Measurements from ENCODE around the gene SCUBE1. TPM values are rescaled to one million over a fixed set of nuclear protein-coding genes. Genes with fewer than 3 reads are reported as not detected.

Gene SCUBE1
- total and polyA plus RNA-seq, 2 experiments from 2014 or later = 0.81 to 3.2 TPM

DNA sequence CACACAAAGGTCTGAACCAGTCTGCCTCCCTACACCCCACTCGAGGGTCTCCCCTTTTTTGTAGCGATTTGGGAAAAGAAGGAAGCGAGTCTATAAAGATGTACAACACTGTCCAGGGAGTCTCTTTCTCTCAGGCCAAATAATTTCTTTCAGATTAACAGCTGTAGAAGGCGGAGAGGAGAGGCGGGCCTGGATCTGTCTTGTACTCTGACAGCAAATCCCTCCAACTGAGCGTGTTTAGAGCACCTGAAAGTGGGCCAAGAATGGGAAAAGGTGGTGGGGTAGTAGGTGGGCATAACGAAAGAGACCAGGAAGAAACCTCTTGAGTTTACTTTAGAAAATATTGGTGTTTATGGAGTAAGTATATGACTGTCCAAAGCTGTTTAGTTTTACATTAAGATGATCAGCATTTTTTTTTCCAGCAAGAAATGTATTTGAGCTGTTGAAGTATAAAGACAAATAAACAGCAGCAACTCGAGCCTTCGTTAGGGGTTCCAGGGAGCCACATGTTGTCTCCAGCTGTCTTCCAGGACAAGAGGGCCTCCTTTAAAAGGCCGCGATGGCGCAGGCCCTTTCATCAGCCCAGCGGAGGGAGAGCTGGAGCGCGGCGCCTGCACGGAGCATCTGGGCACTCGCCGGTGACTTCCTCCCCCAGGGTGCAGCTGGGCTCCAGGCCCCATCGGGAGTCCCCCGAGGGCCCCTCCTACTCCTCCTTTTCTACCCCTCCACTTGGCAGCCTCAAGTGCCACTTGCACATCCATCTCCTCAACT lies 34.9 kb downstream of the SCUBE1 start:
- Mint-ChIP-seq H3K36me3 (ENCODE audit: low read depth) (no peaks in the 10 kb centered on the region; the same call in 2 of the 3 replicates), H3K9me3 (no peaks in the 10 kb centered on the region; the same call in 1 of the 3 replicates), H3K27me3 (ENCODE audit: insufficient read depth, low read depth, poor library complexity) (peaks cover 5% of the 10 kb centered on the region), H3K4me1 (peaks cover 12% of the 10 kb centered on the region), H3K4me3 (no peak overlapping the region), H3K27ac (no peak overlapping the region)
- Histone ChIP-seq H3K4me2 (no peak overlapping the region), H3K27me3 (ENCODE audit: insufficient read depth) (no peaks in the 10 kb centered on the region), H4K20me1 (replicated peaks; ENCODE audit: insufficient read depth) (no peaks in the 10 kb centered on the region), H3K9me2 (ENCODE audit: insufficient read depth) (no peaks in the 10 kb centered on the region), H3K4me3 (no peak overlapping the region), H3K4me1 (ENCODE audit: insufficient read depth) (no peaks in the 10 kb centered on the region), H3K36me3 (ENCODE audit: insufficient read depth) (no peaks in the 10 kb centered on the region), H3K27ac (ENCODE audit: low read depth) (no peak overlapping the region), H3F3A (replicated peaks; ENCODE audit: low read depth) (no peaks in the 10 kb centered on the region), H3K79me2 (replicated peaks; ENCODE audit: insufficient read depth) (no peaks in the 10 kb centered on the region), H2AFZ (peak overlapping the region; percentile 63; the same call in 1 of the 2 replicates)
- peak; percentile 34 for DNase-seq (ENCODE audit: low spot score)
- ATAC-seq = peak; percentile 42
- TF ChIP-seq NANOG (IDR thresholded peaks at IDR 0.05; ENCODE audit: borderline replicate concordance) (no peak), EZH2 (IDR thresholded peaks at IDR 0.05; ENCODE audit: low read depth, unreplicated experiment) (no peak), STAT1 (IDR thresholded peaks at IDR 0.05; ENCODE audit: unreplicated experiment) (no peak), EZH2phosphoT487 (IDR thresholded peaks at IDR 0.05; ENCODE audit: unreplicated experiment) (no peak), POLR2AphosphoS5 (IDR thresholded peaks at IDR 0.05; ENCODE audit: low read depth) (no peak), ZNF331 (CRISPR knock-in tag; IDR thresholded peaks at IDR 0.05; ENCODE audit: low read depth) (no peak), CREB1 (CRISPR knock-in tag; IDR thresholded peaks at IDR 0.05; ENCODE audit: low read depth) (no peak), JUNB (IDR thresholded peaks at IDR 0.05; ENCODE audit: unreplicated experiment) (no peak), ZNF114 (CRISPR knock-in tag; IDR thresholded peaks at IDR 0.05) (no peak)
- TF ChIP-seq, protein P1, sequence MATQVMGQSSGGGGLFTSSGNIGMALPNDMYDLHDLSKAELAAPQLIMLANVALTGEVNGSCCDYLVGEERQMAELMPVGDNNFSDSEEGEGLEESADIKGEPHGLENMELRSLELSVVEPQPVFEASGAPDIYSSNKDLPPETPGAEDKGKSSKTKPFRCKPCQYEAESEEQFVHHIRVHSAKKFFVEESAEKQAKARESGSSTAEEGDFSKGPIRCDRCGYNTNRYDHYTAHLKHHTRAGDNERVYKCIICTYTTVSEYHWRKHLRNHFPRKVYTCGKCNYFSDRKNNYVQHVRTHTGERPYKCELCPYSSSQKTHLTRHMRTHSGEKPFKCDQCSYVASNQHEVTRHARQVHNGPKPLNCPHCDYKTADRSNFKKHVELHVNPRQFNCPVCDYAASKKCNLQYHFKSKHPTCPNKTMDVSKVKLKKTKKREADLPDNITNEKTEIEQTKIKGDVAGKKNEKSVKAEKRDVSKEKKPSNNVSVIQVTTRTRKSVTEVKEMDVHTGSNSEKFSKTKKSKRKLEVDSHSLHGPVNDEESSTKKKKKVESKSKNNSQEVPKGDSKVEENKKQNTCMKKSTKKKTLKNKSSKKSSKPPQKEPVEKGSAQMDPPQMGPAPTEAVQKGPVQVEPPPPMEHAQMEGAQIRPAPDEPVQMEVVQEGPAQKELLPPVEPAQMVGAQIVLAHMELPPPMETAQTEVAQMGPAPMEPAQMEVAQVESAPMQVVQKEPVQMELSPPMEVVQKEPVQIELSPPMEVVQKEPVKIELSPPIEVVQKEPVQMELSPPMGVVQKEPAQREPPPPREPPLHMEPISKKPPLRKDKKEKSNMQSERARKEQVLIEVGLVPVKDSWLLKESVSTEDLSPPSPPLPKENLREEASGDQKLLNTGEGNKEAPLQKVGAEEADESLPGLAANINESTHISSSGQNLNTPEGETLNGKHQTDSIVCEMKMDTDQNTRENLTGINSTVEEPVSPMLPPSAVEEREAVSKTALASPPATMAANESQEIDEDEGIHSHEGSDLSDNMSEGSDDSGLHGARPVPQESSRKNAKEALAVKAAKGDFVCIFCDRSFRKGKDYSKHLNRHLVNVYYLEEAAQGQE (IDR thresholded peaks at IDR 0.05; ENCODE audit: unreplicated experiment) = no peak
- TF ChIP-seq, protein P2, sequence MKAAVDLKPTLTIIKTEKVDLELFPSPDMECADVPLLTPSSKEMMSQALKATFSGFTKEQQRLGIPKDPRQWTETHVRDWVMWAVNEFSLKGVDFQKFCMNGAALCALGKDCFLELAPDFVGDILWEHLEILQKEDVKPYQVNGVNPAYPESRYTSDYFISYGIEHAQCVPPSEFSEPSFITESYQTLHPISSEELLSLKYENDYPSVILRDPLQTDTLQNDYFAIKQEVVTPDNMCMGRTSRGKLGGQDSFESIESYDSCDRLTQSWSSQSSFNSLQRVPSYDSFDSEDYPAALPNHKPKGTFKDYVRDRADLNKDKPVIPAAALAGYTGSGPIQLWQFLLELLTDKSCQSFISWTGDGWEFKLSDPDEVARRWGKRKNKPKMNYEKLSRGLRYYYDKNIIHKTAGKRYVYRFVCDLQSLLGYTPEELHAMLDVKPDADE (IDR thresholded peaks at IDR 0.05) = no peak
- TF ChIP-seq, protein P3, sequence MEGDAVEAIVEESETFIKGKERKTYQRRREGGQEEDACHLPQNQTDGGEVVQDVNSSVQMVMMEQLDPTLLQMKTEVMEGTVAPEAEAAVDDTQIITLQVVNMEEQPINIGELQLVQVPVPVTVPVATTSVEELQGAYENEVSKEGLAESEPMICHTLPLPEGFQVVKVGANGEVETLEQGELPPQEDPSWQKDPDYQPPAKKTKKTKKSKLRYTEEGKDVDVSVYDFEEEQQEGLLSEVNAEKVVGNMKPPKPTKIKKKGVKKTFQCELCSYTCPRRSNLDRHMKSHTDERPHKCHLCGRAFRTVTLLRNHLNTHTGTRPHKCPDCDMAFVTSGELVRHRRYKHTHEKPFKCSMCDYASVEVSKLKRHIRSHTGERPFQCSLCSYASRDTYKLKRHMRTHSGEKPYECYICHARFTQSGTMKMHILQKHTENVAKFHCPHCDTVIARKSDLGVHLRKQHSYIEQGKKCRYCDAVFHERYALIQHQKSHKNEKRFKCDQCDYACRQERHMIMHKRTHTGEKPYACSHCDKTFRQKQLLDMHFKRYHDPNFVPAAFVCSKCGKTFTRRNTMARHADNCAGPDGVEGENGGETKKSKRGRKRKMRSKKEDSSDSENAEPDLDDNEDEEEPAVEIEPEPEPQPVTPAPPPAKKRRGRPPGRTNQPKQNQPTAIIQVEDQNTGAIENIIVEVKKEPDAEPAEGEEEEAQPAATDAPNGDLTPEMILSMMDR (conservative IDR thresholded peaks at IDR 0.05; ENCODE audit: low read depth in 2 of 2) = no peak
- TF ChIP-seq, protein P4, sequence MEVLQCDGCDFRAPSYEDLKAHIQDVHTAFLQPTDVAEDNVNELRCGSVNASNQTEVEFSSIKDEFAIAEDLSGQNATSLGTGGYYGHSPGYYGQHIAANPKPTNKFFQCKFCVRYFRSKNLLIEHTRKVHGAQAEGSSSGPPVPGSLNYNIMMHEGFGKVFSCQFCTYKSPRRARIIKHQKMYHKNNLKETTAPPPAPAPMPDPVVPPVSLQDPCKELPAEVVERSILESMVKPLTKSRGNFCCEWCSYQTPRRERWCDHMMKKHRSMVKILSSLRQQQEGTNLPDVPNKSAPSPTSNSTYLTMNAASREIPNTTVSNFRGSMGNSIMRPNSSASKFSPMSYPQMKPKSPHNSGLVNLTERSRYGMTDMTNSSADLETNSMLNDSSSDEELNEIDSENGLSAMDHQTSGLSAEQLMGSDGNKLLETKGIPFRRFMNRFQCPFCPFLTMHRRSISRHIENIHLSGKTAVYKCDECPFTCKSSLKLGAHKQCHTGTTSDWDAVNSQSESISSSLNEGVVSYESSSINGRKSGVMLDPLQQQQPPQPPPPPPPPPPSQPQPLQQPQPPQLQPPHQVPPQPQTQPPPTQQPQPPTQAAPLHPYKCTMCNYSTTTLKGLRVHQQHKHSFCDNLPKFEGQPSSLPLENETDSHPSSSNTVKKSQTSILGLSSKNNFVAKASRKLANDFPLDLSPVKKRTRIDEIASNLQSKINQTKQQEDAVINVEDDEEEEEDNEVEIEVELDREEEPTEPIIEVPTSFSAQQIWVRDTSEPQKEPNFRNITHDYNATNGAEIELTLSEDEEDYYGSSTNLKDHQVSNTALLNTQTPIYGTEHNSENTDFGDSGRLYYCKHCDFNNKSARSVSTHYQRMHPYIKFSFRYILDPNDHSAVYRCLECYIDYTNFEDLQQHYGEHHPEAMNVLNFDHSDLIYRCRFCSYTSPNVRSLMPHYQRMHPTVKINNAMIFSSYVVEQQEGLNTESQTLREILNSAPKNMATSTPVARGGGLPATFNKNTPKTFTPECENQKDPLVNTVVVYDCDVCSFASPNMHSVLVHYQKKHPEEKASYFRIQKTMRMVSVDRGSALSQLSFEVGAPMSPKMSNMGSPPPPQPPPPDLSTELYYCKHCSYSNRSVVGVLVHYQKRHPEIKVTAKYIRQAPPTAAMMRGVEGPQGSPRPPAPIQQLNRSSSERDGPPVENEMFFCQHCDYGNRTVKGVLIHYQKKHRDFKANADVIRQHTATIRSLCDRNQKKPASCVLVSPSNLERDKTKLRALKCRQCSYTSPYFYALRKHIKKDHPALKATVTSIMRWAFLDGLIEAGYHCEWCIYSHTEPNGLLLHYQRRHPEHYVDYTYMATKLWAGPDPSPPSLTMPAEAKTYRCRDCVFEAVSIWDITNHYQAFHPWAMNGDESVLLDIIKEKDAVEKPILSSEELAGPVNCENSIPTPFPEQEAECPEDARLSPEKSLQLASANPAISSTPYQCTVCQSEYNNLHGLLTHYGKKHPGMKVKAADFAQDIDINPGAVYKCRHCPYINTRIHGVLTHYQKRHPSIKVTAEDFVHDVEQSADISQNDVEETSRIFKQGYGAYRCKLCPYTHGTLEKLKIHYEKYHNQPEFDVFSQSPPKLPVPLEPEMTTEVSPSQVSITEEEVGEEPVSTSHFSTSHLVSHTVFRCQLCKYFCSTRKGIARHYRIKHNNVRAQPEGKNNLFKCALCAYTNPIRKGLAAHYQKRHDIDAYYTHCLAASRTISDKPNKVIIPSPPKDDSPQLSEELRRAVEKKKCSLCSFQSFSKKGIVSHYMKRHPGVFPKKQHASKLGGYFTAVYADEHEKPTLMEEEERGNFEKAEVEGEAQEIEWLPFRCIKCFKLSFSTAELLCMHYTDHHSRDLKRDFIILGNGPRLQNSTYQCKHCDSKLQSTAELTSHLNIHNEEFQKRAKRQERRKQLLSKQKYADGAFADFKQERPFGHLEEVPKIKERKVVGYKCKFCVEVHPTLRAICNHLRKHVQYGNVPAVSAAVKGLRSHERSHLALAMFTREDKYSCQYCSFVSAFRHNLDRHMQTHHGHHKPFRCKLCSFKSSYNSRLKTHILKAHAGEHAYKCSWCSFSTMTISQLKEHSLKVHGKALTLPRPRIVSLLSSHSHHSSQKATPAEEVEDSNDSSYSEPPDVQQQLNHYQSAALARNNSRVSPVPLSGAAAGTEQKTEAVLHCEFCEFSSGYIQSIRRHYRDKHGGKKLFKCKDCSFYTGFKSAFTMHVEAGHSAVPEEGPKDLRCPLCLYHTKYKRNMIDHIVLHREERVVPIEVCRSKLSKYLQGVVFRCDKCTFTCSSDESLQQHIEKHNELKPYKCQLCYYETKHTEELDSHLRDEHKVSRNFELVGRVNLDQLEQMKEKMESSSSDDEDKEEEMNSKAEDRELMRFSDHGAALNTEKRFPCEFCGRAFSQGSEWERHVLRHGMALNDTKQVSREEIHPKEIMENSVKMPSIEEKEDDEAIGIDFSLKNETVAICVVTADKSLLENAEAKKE (CRISPR knock-in tag; IDR thresholded peaks at IDR 0.05) = no peak
